ENCODE results near the gene FXYD2.
"Not testable (repeated sequence)": the region's sequence is repeated elsewhere in the genome, so short reads cannot be mapped to it uniquely, and the experiment has no call there.

FXYD2 gene

DNA sequence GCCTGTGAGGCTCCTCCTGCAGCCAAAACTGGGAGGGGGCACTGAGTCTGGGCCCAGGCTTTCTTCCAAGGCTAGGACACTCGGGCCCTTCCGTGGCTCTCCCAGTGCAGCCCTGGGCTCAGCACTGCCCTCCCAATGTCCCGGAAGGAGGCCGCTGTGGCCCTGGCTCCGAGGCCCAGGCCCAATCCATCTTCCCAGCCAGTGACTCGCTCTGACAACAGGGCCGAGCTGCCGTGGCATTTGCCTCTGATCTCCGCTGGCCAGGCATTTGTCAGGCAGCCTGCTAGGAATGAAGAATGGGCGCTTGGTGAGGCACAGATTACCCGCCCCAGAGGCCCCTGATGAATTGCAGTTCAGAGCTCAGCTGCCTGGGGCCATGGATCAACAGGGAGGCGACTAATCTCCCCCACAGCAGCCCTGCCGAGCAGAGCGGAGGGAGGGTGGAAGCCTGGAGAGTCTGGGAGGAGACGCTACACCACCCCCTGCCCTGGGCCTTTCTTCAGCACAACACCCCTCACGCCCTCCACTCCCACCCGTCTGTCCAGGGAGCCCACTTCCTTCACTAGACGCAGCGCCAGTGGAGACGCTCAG is 8.3 kb downstream of the FXYD2 start:
- intact Hi-C loops (cut with DNase I; ENCODE audit: low total_unique reads) = no loop called here
- Histone ChIP-seq H3K4me3 (no peak overlapping the region), H3K36me3 (no peaks in the 10 kb centered on the region)

GRCh38 chr11:117815262-117815803 is 9.2 kb downstream of the FXYD2 start:
- peaks cover 0 to 12% of the 10 kb centered on the region in 2 donors for H3K27me3 ChIP-seq

More for the DNA sequence above, 8.3 kb downstream of the FXYD2 start:
- Histone ChIP-seq H3K4me1 (peaks cover 0 to 6% (median 4%) of the 10 kb centered on the region in 4 donors), H3K27me3 (peaks cover 0 to 16% of the 10 kb centered on the region in 2 donors), H3K27ac (no peak overlapping the region), H3K9me3 (no peaks in the 10 kb centered on the region)
- DNase-seq = no peak
- TF ChIP-seq, protein P1, sequence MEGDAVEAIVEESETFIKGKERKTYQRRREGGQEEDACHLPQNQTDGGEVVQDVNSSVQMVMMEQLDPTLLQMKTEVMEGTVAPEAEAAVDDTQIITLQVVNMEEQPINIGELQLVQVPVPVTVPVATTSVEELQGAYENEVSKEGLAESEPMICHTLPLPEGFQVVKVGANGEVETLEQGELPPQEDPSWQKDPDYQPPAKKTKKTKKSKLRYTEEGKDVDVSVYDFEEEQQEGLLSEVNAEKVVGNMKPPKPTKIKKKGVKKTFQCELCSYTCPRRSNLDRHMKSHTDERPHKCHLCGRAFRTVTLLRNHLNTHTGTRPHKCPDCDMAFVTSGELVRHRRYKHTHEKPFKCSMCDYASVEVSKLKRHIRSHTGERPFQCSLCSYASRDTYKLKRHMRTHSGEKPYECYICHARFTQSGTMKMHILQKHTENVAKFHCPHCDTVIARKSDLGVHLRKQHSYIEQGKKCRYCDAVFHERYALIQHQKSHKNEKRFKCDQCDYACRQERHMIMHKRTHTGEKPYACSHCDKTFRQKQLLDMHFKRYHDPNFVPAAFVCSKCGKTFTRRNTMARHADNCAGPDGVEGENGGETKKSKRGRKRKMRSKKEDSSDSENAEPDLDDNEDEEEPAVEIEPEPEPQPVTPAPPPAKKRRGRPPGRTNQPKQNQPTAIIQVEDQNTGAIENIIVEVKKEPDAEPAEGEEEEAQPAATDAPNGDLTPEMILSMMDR (IDR thresholded peaks at IDR 0.05) = no peak

DNA sequence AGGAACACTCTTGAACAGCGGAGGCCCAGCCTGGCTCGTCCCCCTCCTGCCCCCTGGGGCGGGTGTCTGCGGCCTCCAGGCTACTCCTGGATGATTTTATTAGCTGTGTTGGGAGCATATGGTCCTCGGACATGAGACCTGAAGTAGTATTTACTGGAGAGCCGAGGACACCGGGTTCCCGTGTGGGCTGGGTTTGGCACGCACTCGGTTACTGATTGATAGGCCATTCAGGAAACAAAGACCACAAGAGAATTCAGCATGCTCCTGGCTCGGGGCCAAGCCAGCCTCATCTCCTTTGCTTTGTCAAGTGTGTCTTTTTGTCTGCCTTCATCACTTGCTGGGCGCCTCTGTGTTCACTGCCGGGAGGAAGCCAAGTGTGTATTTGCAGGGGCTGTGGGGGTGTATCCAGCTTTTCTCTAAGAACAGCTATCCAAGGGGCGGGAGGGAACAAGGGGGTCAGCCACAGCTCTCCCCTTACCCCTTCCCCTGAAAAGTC is 9.7 kb downstream of the FXYD2 start:
- Histone ChIP-seq H3K4me1 (peaks cover 0 to 6% (median 4%) of the 10 kb centered on the region in 4 donors), H3K27ac (no peak overlapping the region), H3K4me3 (no peak overlapping the region), H3K27me3 (peaks cover 0 to 16% of the 10 kb centered on the region in 2 donors), H3K36me3 (no peaks in the 10 kb centered on the region), H3K9me3 (no peaks in the 10 kb centered on the region)
- TF ChIP-seq, protein P1 (IDR thresholded peaks at IDR 0.05) = no peak
- DNase-seq = peak in 1 of 2 donors; percentile 51
- intact Hi-C loops (cut with DNase I; ENCODE audit: low total_unique reads) = no loop called here

More at GRCh38 chr11:117815262-117815803, 9.2 kb downstream of the FXYD2 start:
- H3K36me3 ChIP-seq = no peaks in the 10 kb centered on the region
- intact Hi-C loops (cut with DNase I; ENCODE audit: low total_unique reads) = no loop called here
- no peak overlapping the region for H3K27ac ChIP-seq
- TF ChIP-seq, protein P1 (IDR thresholded peaks at IDR 0.05) = no peak
- H3K4me1 ChIP-seq = peaks cover 0 to 6% (median 4%) of the 10 kb centered on the region in 4 donors
- no peaks in the 10 kb centered on the region for H3K9me3 ChIP-seq
- DNase-seq = peak in 1 of 2 donors; percentile 37
- H3K4me3 ChIP-seq = no peak overlapping the region

- Histone ChIP-seq H3K4me1 (peaks cover 0 to 7% (median 5%) of the 10 kb centered on the region in 4 donors), H3K27me3 (peaks cover 0 to 20% of the 10 kb centered on the region in 2 donors), H3K9me3 (no peaks in the 10 kb centered on the region), H3K4me3 (no peak overlapping the region), H3K27ac (no peak overlapping the region), H3K36me3 (no peaks in the 10 kb centered on the region)
- DNase-seq = no peak
- TF ChIP-seq, protein P1 (IDR thresholded peaks at IDR 0.05) = no peak
- intact Hi-C loops (cut with DNase I; ENCODE audit: low total_unique reads) = no loop called here
Observed at GRCh38 chr11:117814204-117814765, 10.3 kb downstream of the FXYD2 start.

DNA sequence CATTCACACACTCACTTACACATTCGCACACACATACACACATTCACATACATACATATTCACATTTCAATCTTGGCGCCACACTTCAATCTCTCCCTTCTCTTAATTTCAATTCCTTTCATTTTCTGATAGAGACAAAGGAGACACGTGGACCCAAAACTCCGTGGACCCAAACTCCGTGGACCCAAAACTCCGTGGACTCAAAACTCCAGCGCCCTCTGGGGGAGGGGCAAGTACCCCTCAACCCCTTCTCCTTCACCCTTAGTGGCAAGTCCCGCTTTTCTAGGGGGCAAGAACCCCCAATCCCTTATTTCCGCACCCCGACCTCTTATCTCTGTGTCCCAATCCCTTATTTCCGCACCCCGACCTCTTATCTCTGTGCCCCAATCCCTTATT is 14.5 kb downstream of the FXYD2 start:
- H3K36me3 ChIP-seq; H3K27ac ChIP-seq; H3K9me3 ChIP-seq; intact Hi-C loops (cut with DNase I; ENCODE audit: low total_unique reads); H3K4me1 ChIP-seq; DNase-seq; H3K4me3 ChIP-seq: not testable (repeated sequence)
- peaks cover 0 to 33% of the 10 kb centered on the region in 2 donors for H3K27me3 ChIP-seq

Data from tibial artery (tissue), 4 donors.